ENCODE measurements around the gene PHF21A.

Gene PHF21A

GRCh38 chr11:45930951-45931570 is 190.2 kb downstream of the PHF21A start:
- DNase-seq, result no peak

GRCh38 chr11:45930031-45930794 is 191.0 kb downstream of the PHF21A start:
- DNase-seq, result peak; percentile 59

- DNase-seq, result no peak
Measured at GRCh38 chr11:45929486-45930030, 191.7 kb downstream of the PHF21A start.

- no peak for DNase-seq
Measured at GRCh38 chr11:45928535-45929215, 192.6 kb downstream of the PHF21A start.

- DNase-seq, result no peak
Measured at GRCh38 chr11:45927684-45928413, 193.4 kb downstream of the PHF21A start.

- no peak for DNase-seq
Measured at GRCh38 chr11:45927332-45927683, 193.9 kb downstream of the PHF21A start.

- no peak for DNase-seq
Measured at GRCh38 chr11:45926536-45927331, 194.5 kb downstream of the PHF21A start.

- no peak for DNase-seq
Measured at GRCh38 chr11:45926001-45926401, 195.3 kb downstream of the PHF21A start.

GRCh38 chr11:45925550-45925949 is 195.7 kb downstream of the PHF21A start:
- DNase-seq, result no peak

- DNase-seq, result no peak
Measured at GRCh38 chr11:45924927-45925326, 196.3 kb downstream of the PHF21A start.

- DNase-seq, result no peak
Measured at GRCh38 chr11:45924036-45924915, 197.0 kb downstream of the PHF21A start.

- peak; percentile 21 for DNase-seq
Measured at GRCh38 chr11:45922425-45923082, 198.7 kb downstream of the PHF21A start, which contains the start of gene LARGE2. TSS of gene LARGE2 (plus strand) at chr11:45922656. CDS start at chr11:45922883, 227 bp downstream.

- peak; percentile 59 for DNase-seq
Measured at GRCh38 chr11:45921561-45922424, 199.5 kb downstream of the PHF21A start.

GRCh38 chr11:45920531-45921477 is 200.4 kb downstream of the PHF21A start:
- DNase-seq, result no peak

- no peak for DNase-seq
Measured at GRCh38 chr11:45919806-45920530, 201.3 kb downstream of the PHF21A start.

GRCh38 chr11:45918962-45919675 is 202.1 kb downstream of the PHF21A start:
- DNase-seq, result no peak
